Measurements from ENCODE around the gene SH3PXD2B.

Gene SH3PXD2B

DNA sequence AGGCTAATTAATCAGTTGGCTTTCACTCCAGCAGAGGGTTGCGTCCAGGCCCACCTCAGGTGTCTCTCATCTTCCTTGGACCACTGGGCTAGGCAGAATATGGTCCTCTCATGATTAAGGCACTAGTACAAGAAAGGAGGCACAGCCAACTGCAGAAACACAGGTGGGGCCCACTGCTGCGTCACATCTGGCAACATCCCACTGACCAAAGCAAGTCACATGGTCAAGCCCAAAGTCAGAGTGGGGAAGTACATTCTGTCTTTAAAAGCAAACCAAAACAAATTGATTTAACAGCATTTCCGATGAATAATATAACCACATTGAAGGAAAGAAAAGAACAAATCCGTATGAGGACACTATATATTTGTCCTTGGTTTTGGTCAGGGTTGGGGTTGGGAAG is 142.7 kb downstream of the SH3PXD2B start:
- no peak for DNase-seq (ENCODE audit: low read depth)
- H3K4me3 ChIP-seq (ENCODE audit: low read depth, low read length): no peak overlapping the region
- no peak for TF ChIP-seq CTCF (conservative IDR thresholded peaks at IDR 0.05; ENCODE audit: low read depth, low read length)

- no peak for TF ChIP-seq CTCF (conservative IDR thresholded peaks at IDR 0.05; ENCODE audit: low read depth, low read length)
- no peak overlapping the region for H3K4me3 ChIP-seq (ENCODE audit: low read depth, low read length)
Measured at GRCh38 chr5:172311026-172311425, 143.3 kb downstream of the SH3PXD2B start.

DNA sequence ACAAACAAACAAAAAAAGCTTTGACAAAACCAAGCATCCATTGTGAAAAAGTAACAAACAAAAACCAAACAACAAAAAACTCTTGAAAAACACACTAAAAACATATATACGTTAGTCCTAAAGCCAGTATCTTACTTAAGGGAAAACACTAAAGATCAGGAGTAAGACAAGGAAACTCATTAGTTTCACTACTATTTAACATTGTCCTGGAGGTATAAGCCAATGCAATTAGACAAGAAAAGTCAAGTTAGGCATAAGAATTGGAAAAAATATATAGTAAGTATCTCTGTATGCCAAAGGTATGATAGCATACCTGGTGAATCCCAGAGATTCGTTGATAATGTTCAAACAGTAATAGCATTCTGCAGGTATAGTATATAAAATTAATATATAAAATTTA is 148.9 kb downstream of the SH3PXD2B start:
- DNase-seq (ENCODE audit: low read depth): no peak
- TF ChIP-seq CTCF (conservative IDR thresholded peaks at IDR 0.05; ENCODE audit: low read depth, low read length): no peak
- no peak overlapping the region for H3K4me3 ChIP-seq (ENCODE audit: low read depth, low read length)

More at GRCh38 chr5:172311026-172311425, 143.3 kb downstream of the SH3PXD2B start:
- no peak for DNase-seq (ENCODE audit: low read depth)

DNA sequence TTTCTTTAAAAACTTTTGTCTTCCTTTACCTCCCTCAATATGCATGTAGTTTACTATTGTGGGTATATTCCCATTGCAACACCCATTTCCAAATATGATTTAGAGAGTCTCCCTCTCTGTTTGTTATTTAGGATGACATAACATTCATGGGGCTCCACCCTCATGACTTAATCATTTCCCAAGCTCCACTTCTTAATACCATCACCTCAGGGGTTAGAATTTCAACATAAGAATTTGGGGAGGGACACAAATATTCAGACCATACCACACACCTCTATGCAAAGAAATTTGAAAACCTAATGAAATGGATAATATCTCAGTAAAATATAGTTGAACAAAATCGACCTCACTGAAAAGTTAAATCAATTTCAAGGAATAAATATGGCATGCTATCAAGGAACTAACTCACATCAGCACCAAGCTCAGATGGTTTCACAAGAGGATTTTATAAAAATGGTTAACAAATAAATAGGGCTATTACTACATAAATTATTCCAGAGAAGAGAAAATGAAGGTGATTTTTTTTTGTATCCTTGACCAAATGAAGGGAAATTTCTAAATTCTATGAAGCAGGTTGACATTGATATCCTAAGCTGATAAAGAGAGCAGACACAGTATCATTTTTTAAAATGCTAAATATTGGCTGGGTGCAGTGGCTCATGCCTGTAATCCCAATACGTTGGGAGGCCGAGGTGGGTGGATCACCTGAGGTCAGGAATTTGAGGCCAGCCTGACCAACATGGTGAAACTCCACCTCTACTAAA is 150.6 kb downstream of the SH3PXD2B start:
- no peak for TF ChIP-seq CTCF (conservative IDR thresholded peaks at IDR 0.05; ENCODE audit: low read depth, low read length)
- H3K4me3 ChIP-seq (ENCODE audit: low read depth, low read length): no peak overlapping the region
- peak; percentile 37 for DNase-seq (ENCODE audit: low read depth)

- DNase-seq (ENCODE audit: low read depth): no peak
- H3K4me3 ChIP-seq (ENCODE audit: low read depth, low read length): no peak overlapping the region
- TF ChIP-seq CTCF (conservative IDR thresholded peaks at IDR 0.05; ENCODE audit: low read depth, low read length): no peak
Measured at GRCh38 chr5:172303162-172303561, 151.2 kb downstream of the SH3PXD2B start.

- H3K4me3 ChIP-seq (ENCODE audit: low read depth, low read length): no peak overlapping the region
- TF ChIP-seq CTCF (conservative IDR thresholded peaks at IDR 0.05; ENCODE audit: low read depth, low read length): no peak
- DNase-seq (ENCODE audit: low read depth): no peak
Measured at GRCh38 chr5:172302047-172302710, 152.1 kb downstream of the SH3PXD2B start.
